ENCODE measurements around the gene TMEM86B. TPM values are rescaled to one million over a fixed set of nuclear protein-coding genes. Genes with fewer than 3 reads are reported as not detected.
"Not testable (repeated sequence)": the region's sequence is repeated elsewhere in the genome, so short reads cannot be mapped to it uniquely, and the experiment has no call there.

TMEM86B gene
- total RNA-seq, 1 experiment from 2014 or later, result 1.5 TPM

GRCh38 chr19:55227241-55228014 is 1.1 kb downstream of the TMEM86B start:
- no peak for DNase-seq (ENCODE audit: low spot score)
- in situ Hi-C loops (cut with HindIII; ENCODE audit: low sequenced_read_pairs), result no loop called here

DNA sequence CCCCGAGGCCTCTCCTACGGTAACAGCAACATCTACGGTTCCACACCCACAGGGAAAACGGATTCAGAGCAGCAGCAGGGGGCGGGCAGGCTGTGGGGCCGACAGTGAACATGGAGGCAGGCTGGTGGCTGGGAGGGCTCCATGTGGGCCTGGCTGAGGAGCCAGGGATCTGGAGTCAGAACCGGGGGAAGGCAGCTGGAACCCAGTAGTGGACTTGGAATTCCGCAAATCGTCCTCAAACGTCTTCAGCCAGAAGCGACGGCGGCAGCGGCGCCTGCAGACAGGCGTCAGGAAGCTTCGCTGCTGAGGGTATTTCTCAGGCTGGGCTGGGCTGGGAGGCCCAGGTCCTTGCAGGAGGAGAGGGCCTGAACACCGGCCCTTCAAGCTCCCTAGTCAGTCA is 1.8 kb downstream of the TMEM86B start:
- no peak for DNase-seq (ENCODE audit: low spot score)
- in situ Hi-C loops (cut with HindIII; ENCODE audit: low sequenced_read_pairs), result no loop called here

GRCh38 chr19:55226273-55226672 is 2.3 kb downstream of the TMEM86B start:
- in situ Hi-C loops (cut with HindIII; ENCODE audit: low sequenced_read_pairs), result no loop called here
- no peak for DNase-seq (ENCODE audit: low spot score)

- in situ Hi-C loops (cut with HindIII; ENCODE audit: low sequenced_read_pairs), result no loop called here
- DNase-seq (ENCODE audit: low spot score), result no peak
Measured at GRCh38 chr19:55225415-55225958, 3.1 kb downstream of the TMEM86B start.

DNA sequence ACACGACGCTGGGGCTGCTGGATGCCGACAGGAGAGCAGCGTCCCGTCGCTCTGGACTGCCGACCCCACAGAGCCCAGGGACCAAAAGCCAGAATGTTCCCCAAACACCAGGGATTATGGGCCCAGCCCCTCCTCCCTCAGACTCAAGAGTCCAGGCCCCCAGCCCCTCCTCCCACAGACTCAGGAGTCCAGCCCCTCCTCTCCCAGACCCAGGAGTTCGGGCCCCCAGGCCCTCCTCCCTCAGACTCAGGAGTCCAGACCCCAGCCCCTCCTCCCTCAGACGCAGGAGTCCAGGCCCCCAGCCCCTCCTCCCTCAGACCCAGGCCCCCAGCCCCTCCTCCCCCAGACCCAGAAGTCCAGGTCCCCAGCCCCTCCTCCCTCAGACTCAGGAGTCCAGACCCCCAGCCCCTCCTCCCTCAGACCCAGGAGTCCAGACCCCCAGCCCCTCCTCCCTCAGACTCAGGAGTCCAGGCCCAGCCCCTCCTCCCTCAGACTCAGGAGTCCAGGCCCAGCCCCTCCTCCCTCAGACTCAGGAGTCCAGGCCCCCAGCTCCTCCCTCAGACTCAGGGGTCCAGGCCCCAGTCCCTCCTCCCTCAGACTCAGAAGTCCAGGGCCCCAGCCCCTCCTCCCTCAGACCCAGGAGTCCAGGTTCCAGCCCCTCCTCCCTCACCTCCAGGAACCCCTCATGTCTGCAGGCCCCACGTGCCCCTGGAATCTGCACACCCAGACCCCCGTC is 3.7 kb downstream of the TMEM86B start:
- DNase-seq (ENCODE audit: low spot score); in situ Hi-C loops (cut with HindIII; ENCODE audit: low sequenced_read_pairs): not testable (repeated sequence)

GRCh38 chr19:55224038-55224665 is 4.4 kb downstream of the TMEM86B start:
- in situ Hi-C loops (cut with HindIII; ENCODE audit: low sequenced_read_pairs), result no loop called here
- no peak for DNase-seq (ENCODE audit: low spot score)

DNA sequence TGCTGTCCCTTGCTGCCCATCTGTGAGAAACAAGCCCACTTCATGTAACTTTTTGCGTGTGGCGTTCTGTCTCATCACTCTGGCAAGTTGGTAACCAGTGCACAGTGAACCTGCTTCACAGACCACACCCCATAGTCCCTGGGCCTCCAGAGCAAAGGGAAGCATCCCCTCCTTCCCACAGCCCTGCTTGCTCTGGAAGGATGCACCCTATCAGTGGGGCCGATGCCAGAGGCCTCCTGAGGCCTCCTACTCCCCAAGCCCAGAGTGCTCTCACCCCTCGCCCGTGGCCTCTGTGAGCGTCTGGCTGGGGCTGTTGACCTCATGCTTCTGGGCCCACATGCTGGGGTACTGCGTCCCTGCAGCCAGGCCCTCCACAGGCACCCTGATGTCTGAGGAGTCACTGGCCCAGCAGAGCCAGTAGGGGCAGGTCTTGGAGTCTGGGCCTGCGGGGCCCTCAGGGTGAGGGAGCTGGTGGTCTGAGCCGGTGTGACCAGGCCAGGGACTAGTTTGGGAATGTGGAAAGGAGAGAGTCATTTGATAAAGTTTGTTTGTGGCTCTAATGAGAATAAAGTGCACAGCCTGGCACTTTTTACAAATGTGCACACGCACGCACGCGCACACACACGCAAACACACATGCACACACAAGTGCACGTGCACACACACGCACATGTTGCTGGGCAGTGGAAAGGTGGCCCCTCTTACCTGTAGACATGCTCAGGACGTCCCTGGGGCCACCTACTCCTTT is 5.1 kb downstream of the TMEM86B start:
- DNase-seq (ENCODE audit: low spot score), result no peak
- in situ Hi-C loops (cut with HindIII; ENCODE audit: low sequenced_read_pairs), result no loop called here

DNA sequence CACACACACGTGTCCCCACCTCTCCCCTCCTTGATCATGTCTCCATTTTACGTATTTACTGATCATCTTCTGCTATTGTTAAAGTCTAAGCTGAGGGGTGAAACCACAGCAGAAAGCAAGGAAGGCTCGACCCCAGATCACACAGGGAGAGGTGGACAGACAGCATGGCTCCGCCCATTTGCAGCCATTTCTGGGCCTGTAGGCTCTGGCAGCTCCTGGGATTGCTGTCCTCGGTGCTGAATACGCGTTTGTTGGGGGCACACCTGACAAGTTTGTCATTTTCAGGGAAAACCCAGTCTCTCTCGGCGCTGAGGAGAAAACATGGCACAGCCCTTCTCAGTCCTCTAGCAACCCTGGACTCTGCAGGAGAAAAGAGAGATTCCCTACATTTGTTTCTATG is 8.0 kb downstream of the TMEM86B start:
- DNase-seq (ENCODE audit: low spot score), result no peak
- in situ Hi-C loops (cut with HindIII; ENCODE audit: low sequenced_read_pairs), result no loop called here

GRCh38 chr19:55216461-55217198 is 11.9 kb downstream of the TMEM86B start:
- DNase-seq (ENCODE audit: low spot score), result peak; percentile 97
- in situ Hi-C loops (cut with HindIII; ENCODE audit: low sequenced_read_pairs), result no loop called here

DNA sequence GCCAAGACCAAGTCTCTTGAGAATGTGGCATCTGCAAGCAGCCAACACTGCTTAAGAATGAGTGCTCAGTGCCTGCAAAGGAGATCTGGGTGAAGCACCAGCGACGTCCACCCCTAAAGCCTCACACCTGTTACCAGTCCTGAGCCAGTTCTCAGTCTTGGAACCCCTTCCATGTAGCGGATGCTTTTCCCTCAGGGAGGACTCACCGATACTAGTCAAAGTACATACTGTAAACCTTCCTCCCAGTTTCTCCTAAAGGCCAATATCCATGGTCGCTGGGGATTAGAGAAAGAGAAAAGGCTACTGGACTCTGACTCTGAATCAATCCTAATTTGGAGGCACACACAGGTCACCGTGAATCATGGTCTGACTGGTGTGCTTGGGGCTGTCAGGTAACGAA is 15.0 kb downstream of the TMEM86B start:
- in situ Hi-C loops (cut with HindIII; ENCODE audit: low sequenced_read_pairs), result no loop called here

DNA sequence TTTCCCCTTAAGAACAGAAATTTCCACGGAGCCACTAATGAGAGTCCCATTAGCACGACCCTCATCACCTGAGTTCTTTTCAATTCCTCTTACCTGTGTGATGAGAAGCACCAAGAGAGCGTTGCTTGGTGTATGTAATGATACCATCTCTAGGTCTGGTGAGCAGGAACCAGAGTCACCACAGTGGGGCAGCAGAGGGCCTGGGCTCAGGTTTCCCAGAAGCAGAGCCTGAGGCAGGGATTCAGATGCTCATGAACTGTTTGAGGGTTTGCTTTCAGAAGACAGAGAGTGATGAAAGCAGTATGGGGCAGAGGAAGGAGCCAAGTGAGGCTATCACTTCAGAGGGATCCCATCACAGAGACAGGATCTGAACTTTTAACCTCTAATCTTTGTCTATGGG is 16.1 kb downstream of the TMEM86B start:
- in situ Hi-C loops (cut with HindIII; ENCODE audit: low sequenced_read_pairs), result no loop called here
- peak; percentile 43 for DNase-seq (ENCODE audit: low spot score)

More for the DNA sequence above, 15.0 kb downstream of the TMEM86B start:
- DNase-seq (ENCODE audit: low spot score), result no peak

GRCh38 chr19:55209693-55210472 is 18.7 kb downstream of the TMEM86B start:
- DNase-seq (ENCODE audit: low spot score), result no peak
- in situ Hi-C loops (cut with HindIII; ENCODE audit: low sequenced_read_pairs), result no loop called here

DNA sequence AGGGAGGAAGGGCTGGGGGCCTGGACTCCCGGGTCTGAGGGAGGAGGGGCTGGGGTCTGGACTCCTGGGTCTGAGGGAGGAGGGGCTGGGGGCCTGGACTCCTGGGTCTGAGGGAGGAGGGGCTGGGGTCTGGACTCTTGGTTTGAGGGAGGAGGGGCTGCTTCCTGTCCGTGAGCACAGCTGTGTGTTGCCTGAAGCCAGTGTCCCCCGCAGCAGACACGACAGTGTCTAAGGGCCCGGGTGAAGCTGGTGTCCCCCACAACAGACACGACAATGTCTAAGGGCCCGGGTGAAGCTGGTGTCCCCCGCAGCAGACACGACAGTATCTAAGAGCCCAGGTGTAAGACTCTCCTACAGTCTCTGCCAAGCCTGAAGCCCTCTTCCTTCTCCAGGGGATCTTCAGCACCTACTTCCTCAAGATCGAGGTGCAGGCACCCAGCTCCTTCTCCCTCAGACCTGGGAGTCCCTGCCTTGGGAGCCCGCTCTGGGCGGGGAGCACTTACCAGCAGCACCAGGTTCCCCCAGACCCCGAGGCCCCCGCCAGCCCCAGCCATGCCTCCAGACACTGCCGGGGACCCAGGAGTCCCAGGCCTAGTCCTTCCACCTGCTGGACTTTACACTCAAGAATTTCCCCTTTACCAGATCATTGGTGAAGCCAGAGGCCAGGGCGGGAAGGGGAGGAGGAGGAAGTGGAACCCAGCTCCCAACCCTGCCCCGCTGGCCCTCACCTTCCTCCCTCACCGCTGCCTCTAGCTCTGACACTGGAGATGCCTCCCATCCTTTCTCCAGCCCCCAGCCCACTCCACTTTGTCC is 19.5 kb downstream of the TMEM86B start, which contains the start of gene PTPRH:
Gene PTPRH, minus strand, starts transcription at position 622 of the 813 bp plus-strand sequence. Its CDS starts 68 bp downstream, at position 554.
- in situ Hi-C loops (cut with HindIII; ENCODE audit: low sequenced_read_pairs), result no loop called here
- no peak for DNase-seq (ENCODE audit: low spot score)

- in situ Hi-C loops (cut with HindIII; ENCODE audit: low sequenced_read_pairs), result no loop called here
- DNase-seq (ENCODE audit: low spot score), result no peak
Measured at GRCh38 chr19:55206664-55207500, 21.7 kb downstream of the TMEM86B start.

GRCh38 chr19:55202199-55202598 is 26.4 kb downstream of the TMEM86B start:
- DNase-seq (ENCODE audit: low spot score); in situ Hi-C loops (cut with HindIII; ENCODE audit: low sequenced_read_pairs): not testable (repeated sequence)

DNA sequence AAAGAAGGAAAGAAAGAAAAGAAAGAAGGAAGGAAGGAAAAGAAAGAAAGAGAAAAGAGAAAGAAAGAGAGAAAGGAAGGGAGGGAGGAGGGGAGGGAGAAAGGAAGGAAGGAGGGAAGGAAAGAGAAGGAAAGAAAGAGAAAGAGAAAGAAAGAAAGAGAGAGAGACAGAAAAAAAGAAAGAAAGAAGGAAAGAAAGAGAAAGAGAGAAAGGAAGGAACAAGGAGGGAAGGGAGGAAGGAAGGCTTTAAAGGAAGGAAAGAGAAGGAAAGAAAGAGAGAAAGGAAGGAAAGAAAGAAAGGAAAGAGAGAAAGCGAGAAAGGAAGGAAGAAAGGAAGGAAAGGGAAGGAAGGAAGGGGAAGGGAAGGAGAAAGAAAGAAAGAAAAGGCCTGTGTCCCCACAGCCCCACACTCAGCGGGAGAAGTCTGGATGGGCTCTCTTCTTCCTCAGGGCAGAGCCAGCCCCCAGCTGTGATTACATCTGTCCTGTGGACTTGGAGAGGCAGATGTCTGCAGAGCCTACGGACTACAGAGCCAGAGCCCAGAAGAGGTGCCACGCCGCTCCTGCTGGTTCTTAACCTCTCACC is 28.9 kb downstream of the TMEM86B start:
- DNase-seq (ENCODE audit: low spot score), result no peak
- in situ Hi-C loops (cut with HindIII; ENCODE audit: low sequenced_read_pairs), result no loop called here

Measured in G401 (cell line).